ENCODE data around the gene HTRA1. TPM values are rescaled to one million over a fixed set of nuclear protein-coding genes. Genes with fewer than 3 reads are reported as not detected.

Gene HTRA1
- total and polyA plus RNA-seq, 9 of the 15 experiments (the other 6 are each of a cell fraction or from before 2014, with no cell fraction given), result 0.06 to 0.16 (median 0.13) TPM; not detected in 5

DNA sequence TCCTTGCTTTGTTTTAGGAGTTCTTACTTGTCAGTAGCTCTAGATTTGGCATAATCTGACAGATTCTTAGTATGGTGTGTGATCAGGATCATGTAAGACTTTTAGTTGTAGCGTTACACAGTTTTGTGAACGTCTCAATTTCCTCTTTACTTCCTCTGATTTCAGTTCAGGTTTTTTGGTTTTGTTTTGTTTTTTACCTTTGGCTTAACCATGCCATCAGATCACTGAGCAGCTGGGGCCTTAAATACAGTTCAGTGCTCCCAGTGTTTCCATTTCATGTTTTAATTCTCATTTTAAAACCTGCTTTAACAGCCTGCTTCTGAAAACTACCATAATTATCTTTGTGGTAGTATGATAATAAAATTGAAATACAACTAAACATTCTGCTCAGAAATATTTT, 34.1 kb upstream of the HTRA1 start:
- 3% methylated on average over 2 of the region's 2 CpGs for WGBS (ENCODE audit: insufficient coverage, low coverage, missing lambda C conversion rate)
- Histone ChIP-seq H3K4me2 (ENCODE audit: insufficient read depth, low read length) (no peak overlapping the region), H3K36me3 (ENCODE audit: control insufficient read depth, insufficient read depth, low read length) (no peaks in the 10 kb centered on the region), H3K79me2 (ENCODE audit: control insufficient read depth, insufficient read depth, low read length) (no peaks in the 10 kb centered on the region), H4K20me1 (replicated peaks; ENCODE audit: control insufficient read depth, insufficient read depth, low read length) (no peaks in the 10 kb centered on the region), H3K27ac (ENCODE audit: extremely low read depth, low read depth, low read length) (no peak overlapping the region), H3K9ac (ENCODE audit: insufficient read depth in 1 of 2, low read depth in 2 of 2, low read length in 2 of 2) (no peak overlapping the region), H3K4me3 (no peak overlapping the region), H3K27me3 (ENCODE audit: control insufficient read depth in 2 of 2, insufficient read depth in 2 of 2, low read length in 2 of 2) (peaks cover 0 to 6% of the 10 kb centered on the region in 2 experiments; a peak in 2 of 5 replicates), H3K9me3 (replicated peaks; ENCODE audit: control insufficient read depth, insufficient read depth, low read depth, low read length) (no peaks in the 10 kb centered on the region), H3K9me1 (ENCODE audit: control insufficient read depth, insufficient read depth, low read length) (no peaks in the 10 kb centered on the region), H3K4me1 (replicated peaks in 1 of 2; ENCODE audit: control insufficient read depth in 2 of 2, insufficient read depth in 2 of 2, low read length in 2 of 2) (no peaks in the 10 kb centered on the region), H2AFZ (ENCODE audit: low read depth, low read length) (no peak overlapping the region)
- ATAC-seq (no peak), DNase-seq (ENCODE audit: extremely low read depth in 1 of 4, low spot score in 3 of 4) (no peak), FAIRE-seq (no peak)
- POLR2A ChIA-PET, result no interaction called here
- CTCF ChIA-PET (ENCODE audit: low intra/inter-chr PET ratio), result no interaction called here
- intact Hi-C loops (cut with micrococcal nuclease) (no loop called here), in situ Hi-C loops (cut with MboI) (loop anchor here (25.0 kb wide), 1 partner anchor 290 kb away; no protein-coding TSS in a partner anchor)
- no TSS peak for BruUV-seq (replicated peaks)
- TF ChIP-seq CBX2 (IDR thresholded peaks at IDR 0.05; ENCODE audit: insufficient read depth, low read length, poor library complexity, severe bottlenecking) (no peak), HNRNPK (IDR thresholded peaks at IDR 0.05; ENCODE audit: low read depth, low read length, poor library complexity, severe bottlenecking) (no peak), EP400 (IDR thresholded peaks at IDR 0.05) (no peak), MXD1 (CRISPR knock-in tag; IDR thresholded peaks at IDR 0.05; ENCODE audit: borderline replicate concordance, poor library complexity, severe bottlenecking) (no peak)
- TF ChIP-seq, protein P1, sequence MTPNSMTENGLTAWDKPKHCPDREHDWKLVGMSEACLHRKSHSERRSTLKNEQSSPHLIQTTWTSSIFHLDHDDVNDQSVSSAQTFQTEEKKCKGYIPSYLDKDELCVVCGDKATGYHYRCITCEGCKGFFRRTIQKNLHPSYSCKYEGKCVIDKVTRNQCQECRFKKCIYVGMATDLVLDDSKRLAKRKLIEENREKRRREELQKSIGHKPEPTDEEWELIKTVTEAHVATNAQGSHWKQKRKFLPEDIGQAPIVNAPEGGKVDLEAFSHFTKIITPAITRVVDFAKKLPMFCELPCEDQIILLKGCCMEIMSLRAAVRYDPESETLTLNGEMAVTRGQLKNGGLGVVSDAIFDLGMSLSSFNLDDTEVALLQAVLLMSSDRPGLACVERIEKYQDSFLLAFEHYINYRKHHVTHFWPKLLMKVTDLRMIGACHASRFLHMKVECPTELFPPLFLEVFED (CRISPR knock-in tag; conservative IDR thresholded peaks at IDR 0.05), result no peak
- TF ChIP-seq, protein P2, sequence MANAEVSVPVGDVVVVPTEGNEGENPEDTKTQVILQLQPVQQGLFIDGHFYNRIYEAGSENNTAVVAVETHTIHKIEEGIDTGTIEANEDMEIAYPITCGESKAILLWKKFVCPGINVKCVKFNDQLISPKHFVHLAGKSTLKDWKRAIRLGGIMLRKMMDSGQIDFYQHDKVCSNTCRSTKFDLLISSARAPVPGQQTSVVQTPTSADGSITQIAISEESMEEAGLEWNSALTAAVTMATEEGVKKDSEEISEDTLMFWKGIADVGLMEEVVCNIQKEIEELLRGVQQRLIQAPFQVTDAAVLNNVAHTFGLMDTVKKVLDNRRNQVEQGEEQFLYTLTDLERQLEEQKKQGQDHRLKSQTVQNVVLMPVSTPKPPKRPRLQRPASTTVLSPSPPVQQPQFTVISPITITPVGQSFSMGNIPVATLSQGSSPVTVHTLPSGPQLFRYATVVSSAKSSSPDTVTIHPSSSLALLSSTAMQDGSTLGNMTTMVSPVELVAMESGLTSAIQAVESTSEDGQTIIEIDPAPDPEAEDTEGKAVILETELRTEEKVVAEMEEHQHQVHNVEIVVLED (CRISPR knock-in tag; IDR thresholded peaks at IDR 0.05), result no peak

Data from K562 (cell line).